Measurements from ENCODE around the gene PITPNC1. TPM values are rescaled to one million over a fixed set of nuclear protein-coding genes. Genes with fewer than 3 reads are reported as not detected.

PITPNC1 gene
- total RNA-seq, 2 donors from 2014 or later = 10.8 to 20.4 TPM

DNA sequence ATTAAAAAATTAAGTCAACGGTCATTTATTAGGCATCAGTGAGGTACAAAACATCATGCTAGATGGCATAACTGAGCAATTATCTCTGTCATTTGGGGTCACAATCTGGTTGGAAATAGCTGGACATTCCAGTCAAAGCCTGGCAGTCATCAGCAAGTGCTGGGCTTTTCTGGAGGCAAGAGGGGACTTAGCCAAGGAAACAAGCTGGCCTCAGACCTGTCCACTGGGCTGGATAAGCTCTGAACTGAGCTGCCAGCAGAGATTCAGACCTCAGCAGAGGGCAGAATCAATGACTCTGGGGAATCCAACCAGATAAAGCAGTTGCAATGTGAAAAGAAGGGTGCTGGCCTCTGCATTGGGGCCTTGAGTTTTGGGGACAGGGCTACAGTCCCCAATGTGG is 178.8 kb downstream of the PITPNC1 start:
- TF ChIP-seq CTCF (IDR thresholded peaks at IDR 0.05) = no peak
- H3K27ac ChIP-seq = no peak overlapping the region
- H3K4me1 ChIP-seq = no peaks in the 10 kb centered on the region
- H3K27me3 ChIP-seq = no peaks in the 10 kb centered on the region
- intact Hi-C loops (cut with DNase I) = no loop called here
- H3K9me3 ChIP-seq = no peaks in the 10 kb centered on the region
- H3K9ac ChIP-seq (ENCODE audit: low read depth in 2 of 2, low read length in 2 of 2) = no peak overlapping the region
- no peak overlapping the region for H3K4me3 ChIP-seq
- no peaks in the 10 kb centered on the region for H3K36me3 ChIP-seq
- no peak for DNase-seq

- no peaks in the 10 kb centered on the region for H3K4me1 ChIP-seq
- no peaks in the 10 kb centered on the region for H3K9me3 ChIP-seq
- no peak for TF ChIP-seq CTCF (IDR thresholded peaks at IDR 0.05)
- no peak overlapping the region for H3K4me3 ChIP-seq
- H3K27ac ChIP-seq = no peak overlapping the region
- no peak overlapping the region for H3K9ac ChIP-seq (ENCODE audit: low read depth in 2 of 2, low read length in 2 of 2)
- no peak for DNase-seq
- intact Hi-C loops (cut with DNase I) = no loop called here
- no peaks in the 10 kb centered on the region for H3K36me3 ChIP-seq
- H3K27me3 ChIP-seq = no peaks in the 10 kb centered on the region
Observed at GRCh38 chr17:67557052-67557845, 180.2 kb downstream of the PITPNC1 start.

- Histone ChIP-seq H3K9me3 (no peaks in the 10 kb centered on the region), H3K27ac (no peak overlapping the region), H3K9ac (ENCODE audit: low read depth in 2 of 2, low read length in 2 of 2) (no peak overlapping the region), H3K36me3 (no peaks in the 10 kb centered on the region), H3K4me1 (no peaks in the 10 kb centered on the region), H3K27me3 (no peaks in the 10 kb centered on the region), H3K4me3 (no peak overlapping the region)
- DNase-seq = no peak
- intact Hi-C loops (cut with DNase I) = no loop called here
- no peak for TF ChIP-seq CTCF (IDR thresholded peaks at IDR 0.05)
Observed at GRCh38 chr17:67557921-67558320, 180.8 kb downstream of the PITPNC1 start.

DNA sequence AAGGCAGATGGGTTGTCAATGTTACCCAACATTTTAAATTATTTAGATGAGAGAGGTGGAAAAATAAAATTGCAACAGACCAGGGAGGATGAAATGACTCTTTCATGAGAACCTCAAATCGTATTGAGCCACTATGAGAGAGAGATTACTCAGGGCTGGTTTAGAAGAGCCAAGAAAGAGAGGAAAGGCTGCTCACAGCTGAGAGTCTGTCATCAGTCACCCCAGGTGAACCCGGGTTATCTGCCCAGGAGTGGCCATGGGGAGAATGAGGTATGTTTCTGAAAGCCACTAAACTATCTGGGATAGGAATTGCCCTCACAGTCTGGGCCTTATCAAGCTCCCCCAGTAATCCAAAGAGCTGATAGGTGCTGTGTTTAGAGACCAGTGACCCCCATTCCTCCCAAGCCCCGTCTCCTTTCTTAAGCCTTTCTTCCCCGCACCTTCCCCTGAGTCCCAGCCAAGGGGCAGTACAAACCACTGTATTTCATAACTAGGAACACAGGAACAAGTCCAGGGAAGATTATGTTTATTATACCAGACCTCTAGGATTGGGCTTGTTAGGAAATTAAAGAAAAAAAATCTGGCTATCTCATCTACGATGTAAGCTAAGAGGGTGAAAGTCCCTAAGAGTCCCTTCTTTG is 181.8 kb downstream of the PITPNC1 start:
- Histone ChIP-seq H3K4me1 (no peaks in the 10 kb centered on the region), H3K9ac (ENCODE audit: low read depth in 2 of 2, low read length in 2 of 2) (no peak overlapping the region), H3K9me3 (no peaks in the 10 kb centered on the region), H3K36me3 (no peaks in the 10 kb centered on the region), H3K27ac (no peak overlapping the region), H3K4me3 (no peak overlapping the region), H3K27me3 (no peaks in the 10 kb centered on the region)
- DNase-seq = no peak
- TF ChIP-seq CTCF (IDR thresholded peaks at IDR 0.05) = no peak
- intact Hi-C loops (cut with DNase I) = no loop called here

GRCh38 chr17:67559381-67559966 is 182.4 kb downstream of the PITPNC1 start:
- Histone ChIP-seq H3K36me3 (no peaks in the 10 kb centered on the region), H3K27ac (no peak overlapping the region), H3K9me3 (no peaks in the 10 kb centered on the region), H3K4me3 (no peak overlapping the region), H3K9ac (ENCODE audit: low read depth in 2 of 2, low read length in 2 of 2) (no peak overlapping the region), H3K27me3 (no peaks in the 10 kb centered on the region), H3K4me1 (no peaks in the 10 kb centered on the region)
- TF ChIP-seq CTCF (IDR thresholded peaks at IDR 0.05) = peak; percentile 41
- DNase-seq = no peak
- intact Hi-C loops (cut with DNase I) = no loop called here

Data from colonic mucosa (tissue), 4 donors.